Panc1 (cell line): ENCODE data around the gene DEGS2. TPM values are rescaled to one million over a fixed set of nuclear protein-coding genes. Genes with fewer than 3 reads are reported as not detected.

Source experiments
- ATAC-seq: fragments of 200-7000 bp; cut with Tn5 transposase; 2 replicates; pipeline ENCODE4 v1.9.1; 2020; ENCODE audit warnings: mild to moderate bottlenecking, moderate library complexity
- BruUV-seq: library from RNA; stranded (reverse); fragments of 400-500 nt; replicated peaks from 2 replicates; lab custom pipeline; 2021; lab: Mats Ljungman, UMichigan
- CTCF ChIA-PET: fragments of 300-600 bp; sonication (Branson Sonifier 250); formaldehyde crosslinking; loops from one replicate; lab custom pipeline; 2022; ENCODE audit warnings: antibody characterized with exemption; lab: Charles Lee
- POLR2A ChIA-PET: fragments of 300-600 bp; sonication (Branson Sonifier 250); formaldehyde crosslinking; loops from one replicate; lab custom pipeline; 2022; ENCODE audit warnings: antibody characterized with exemption; lab: Charles Lee
- DNase-seq: peaks from one replicate; pipeline ENCODE4 v3.0.0-alpha.2; 2010; ENCODE audit warnings: low read depth, low spot score
- H3K27ac ChIP-seq: 2 replicates; pipeline ENCODE4 v1.5.1; 2011; ENCODE audit warnings: mild to moderate bottlenecking, low read length, inconsistent platforms
- H3K27me3 ChIP-seq: fragments of 200-500 bp; sonication (Bioruptor generic); 2 replicates; pipeline ENCODE4 v1.6.0; 2014; ENCODE audit warnings: low read length, inconsistent platforms; ENCODE audit not compliant: control insufficient read depth, insufficient read depth
- H3K36me3 ChIP-seq: fragments of 200-500 bp; sonication (Bioruptor generic); 2 replicates; pipeline ENCODE4 v1.5.1; 2014; ENCODE audit warnings: inconsistent platforms, mild to moderate bottlenecking, low read length, moderate library complexity; ENCODE audit not compliant: control insufficient read depth, insufficient read depth
- H3K4me1 ChIP-seq: 2 replicates; pipeline ENCODE4 v1.5.1; 2011; ENCODE audit warnings: inconsistent platforms, mild to moderate bottlenecking, low read length, moderate library complexity; ENCODE audit not compliant: control insufficient read depth, insufficient read depth
- H3K4me3 ChIP-seq, 2 experiments: 2 replicates each; pipeline ENCODE4 v1.5.1; 2011 to 2012; ENCODE audit warnings: low read depth in 2 of 2, low read length in 2 of 2, mild to moderate bottlenecking in 2 of 2, inconsistent platforms in 1 of 2, moderate library complexity in 1 of 2
- H3K9me3 ChIP-seq: fragments of 200-500 bp; sonication (Bioruptor generic); 2 replicates; pipeline ENCODE4 v1.5.1; 2014; ENCODE audit warnings: low read depth, mild to moderate bottlenecking, inconsistent platforms, low read length, moderate library complexity; ENCODE audit not compliant: control insufficient read depth, insufficient read depth
- POLR2AphosphoS5 ChIP-seq: IDR thresholded peaks from 2 replicates; pipeline ENCODE4 v1.6.1; 2012; ENCODE audit warnings: mild to moderate bottlenecking, low read depth, low read length, moderate library complexity
- SIN3A ChIP-seq: IDR thresholded peaks from 2 replicates; pipeline ENCODE4 v1.6.1; 2012; ENCODE audit warnings: low read depth, mild to moderate bottlenecking, low read length, moderate library complexity, borderline replicate concordance; ENCODE audit not compliant: insufficient read depth
- TCF7L2 ChIP-seq: IDR thresholded peaks from 2 replicates; pipeline ENCODE4 v1.6.1; 2011; ENCODE audit warnings: mild to moderate bottlenecking, low read depth, low read length, inconsistent platforms
- in situ Hi-C: cut with HindIII; loops from 2 replicates; pipeline ENCODE4 v1.10.0; 2016; ENCODE audit warnings: low sequenced_read_pairs, low pct_unique_long_range_greater_than_20kb
- intact Hi-C: fragments of 100-400 bp; cut with micrococcal nuclease; formaldehyde crosslinking; loops from one replicate; pipeline ENCODE4 v1.10.0; 2022; ENCODE audit not compliant: unreplicated experiment
- total RNA-seq: library from RNA; stranded (reverse); gene quantifications from one replicate; pipeline ENCODE4 v1.2.1, GENCODE V29; 2021; ENCODE audit not compliant: unreplicated experiment
- TF ChIP-seq, protein P1 (sequence below): fragments of 450-650 bp; IDR thresholded peaks from 2 replicates; pipeline ENCODE4 v1.5.1; 2017; ENCODE audit warnings: mild to moderate bottlenecking
- TF ChIP-seq, protein P2 (sequence below), 2 experiments: IDR thresholded peaks; 2 replicates each; pipeline ENCODE4 v1.6.1; 2011 to 2012; ENCODE audit warnings: low read depth in 2 of 2, control low read depth in 1 of 2, low read length in 1 of 2, mild to moderate bottlenecking in 1 of 2, moderate library complexity in 1 of 2; ENCODE audit not compliant: insufficient read depth in 1 of 2

Gene DEGS2
- total RNA-seq, 1 experiment from 2014 or later, result 4.9 TPM

DNA sequence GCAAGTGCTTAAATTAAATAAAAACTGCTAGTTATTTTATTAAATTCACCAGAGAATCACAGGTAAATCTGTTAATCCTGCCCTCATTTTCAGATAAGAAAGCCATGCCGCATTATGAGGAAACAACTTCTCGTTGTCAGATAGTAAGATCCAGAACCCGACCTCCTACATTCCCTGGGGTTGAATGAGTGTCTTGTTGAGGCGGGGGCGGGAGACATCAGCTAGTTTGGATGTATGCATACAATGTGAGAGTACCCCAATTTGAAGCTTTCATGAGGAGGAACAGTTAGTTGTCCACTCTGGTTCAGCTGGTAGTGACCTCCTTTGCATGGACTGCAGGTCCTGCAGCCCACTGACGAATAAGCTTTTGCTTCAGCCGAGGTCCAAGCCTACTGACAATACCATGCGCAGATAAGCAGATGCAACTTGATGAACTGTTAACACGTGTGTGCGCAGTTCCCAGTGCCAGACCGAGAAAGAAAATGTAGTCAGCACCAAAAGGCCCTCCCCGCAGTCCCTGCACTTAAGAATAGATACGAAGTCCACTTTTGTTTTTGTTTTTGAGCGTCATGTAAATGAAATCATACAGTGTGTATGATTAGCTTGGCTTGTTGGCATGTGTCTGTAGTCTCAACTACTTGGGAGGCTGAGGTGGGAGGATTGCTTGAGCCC, 59.3 kb downstream of the DEGS2 start:
- no TSS peak for BruUV-seq
- TF ChIP-seq POLR2AphosphoS5 (no peak), TCF7L2 (no peak), SIN3A (no peak)
- TF ChIP-seq, protein P1, sequence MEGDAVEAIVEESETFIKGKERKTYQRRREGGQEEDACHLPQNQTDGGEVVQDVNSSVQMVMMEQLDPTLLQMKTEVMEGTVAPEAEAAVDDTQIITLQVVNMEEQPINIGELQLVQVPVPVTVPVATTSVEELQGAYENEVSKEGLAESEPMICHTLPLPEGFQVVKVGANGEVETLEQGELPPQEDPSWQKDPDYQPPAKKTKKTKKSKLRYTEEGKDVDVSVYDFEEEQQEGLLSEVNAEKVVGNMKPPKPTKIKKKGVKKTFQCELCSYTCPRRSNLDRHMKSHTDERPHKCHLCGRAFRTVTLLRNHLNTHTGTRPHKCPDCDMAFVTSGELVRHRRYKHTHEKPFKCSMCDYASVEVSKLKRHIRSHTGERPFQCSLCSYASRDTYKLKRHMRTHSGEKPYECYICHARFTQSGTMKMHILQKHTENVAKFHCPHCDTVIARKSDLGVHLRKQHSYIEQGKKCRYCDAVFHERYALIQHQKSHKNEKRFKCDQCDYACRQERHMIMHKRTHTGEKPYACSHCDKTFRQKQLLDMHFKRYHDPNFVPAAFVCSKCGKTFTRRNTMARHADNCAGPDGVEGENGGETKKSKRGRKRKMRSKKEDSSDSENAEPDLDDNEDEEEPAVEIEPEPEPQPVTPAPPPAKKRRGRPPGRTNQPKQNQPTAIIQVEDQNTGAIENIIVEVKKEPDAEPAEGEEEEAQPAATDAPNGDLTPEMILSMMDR, result no peak
- TF ChIP-seq, protein P2, sequence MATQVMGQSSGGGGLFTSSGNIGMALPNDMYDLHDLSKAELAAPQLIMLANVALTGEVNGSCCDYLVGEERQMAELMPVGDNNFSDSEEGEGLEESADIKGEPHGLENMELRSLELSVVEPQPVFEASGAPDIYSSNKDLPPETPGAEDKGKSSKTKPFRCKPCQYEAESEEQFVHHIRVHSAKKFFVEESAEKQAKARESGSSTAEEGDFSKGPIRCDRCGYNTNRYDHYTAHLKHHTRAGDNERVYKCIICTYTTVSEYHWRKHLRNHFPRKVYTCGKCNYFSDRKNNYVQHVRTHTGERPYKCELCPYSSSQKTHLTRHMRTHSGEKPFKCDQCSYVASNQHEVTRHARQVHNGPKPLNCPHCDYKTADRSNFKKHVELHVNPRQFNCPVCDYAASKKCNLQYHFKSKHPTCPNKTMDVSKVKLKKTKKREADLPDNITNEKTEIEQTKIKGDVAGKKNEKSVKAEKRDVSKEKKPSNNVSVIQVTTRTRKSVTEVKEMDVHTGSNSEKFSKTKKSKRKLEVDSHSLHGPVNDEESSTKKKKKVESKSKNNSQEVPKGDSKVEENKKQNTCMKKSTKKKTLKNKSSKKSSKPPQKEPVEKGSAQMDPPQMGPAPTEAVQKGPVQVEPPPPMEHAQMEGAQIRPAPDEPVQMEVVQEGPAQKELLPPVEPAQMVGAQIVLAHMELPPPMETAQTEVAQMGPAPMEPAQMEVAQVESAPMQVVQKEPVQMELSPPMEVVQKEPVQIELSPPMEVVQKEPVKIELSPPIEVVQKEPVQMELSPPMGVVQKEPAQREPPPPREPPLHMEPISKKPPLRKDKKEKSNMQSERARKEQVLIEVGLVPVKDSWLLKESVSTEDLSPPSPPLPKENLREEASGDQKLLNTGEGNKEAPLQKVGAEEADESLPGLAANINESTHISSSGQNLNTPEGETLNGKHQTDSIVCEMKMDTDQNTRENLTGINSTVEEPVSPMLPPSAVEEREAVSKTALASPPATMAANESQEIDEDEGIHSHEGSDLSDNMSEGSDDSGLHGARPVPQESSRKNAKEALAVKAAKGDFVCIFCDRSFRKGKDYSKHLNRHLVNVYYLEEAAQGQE (IDR thresholded peaks at IDR 0.05; ENCODE audit: insufficient read depth in 1 of 2, low read depth in 2 of 2, low read length in 1 of 2), result no peak
- in situ Hi-C loops, result no loop called here
- ChIA-PET CTCF (interaction anchor here (0.7 kb wide), 1 partner anchor 8 kb away, joined by 3 read pairs; no protein-coding TSS in a partner anchor), POLR2A (interaction anchor here (0.6 kb wide), 1 partner anchor 372 kb away, joined by 8 read pairs; no protein-coding TSS in a partner anchor)
- DNase-seq (no peak), ATAC-seq (no peak)
- Histone ChIP-seq H3K4me3 (no peak overlapping the region), H3K9me3 (no peaks in the 10 kb centered on the region), H3K27me3 (no peaks in the 10 kb centered on the region), H3K27ac (no peak overlapping the region), H3K36me3 (no peaks in the 10 kb centered on the region), H3K4me1 (no peaks in the 10 kb centered on the region)
- intact Hi-C loops, result no loop called here

DNA sequence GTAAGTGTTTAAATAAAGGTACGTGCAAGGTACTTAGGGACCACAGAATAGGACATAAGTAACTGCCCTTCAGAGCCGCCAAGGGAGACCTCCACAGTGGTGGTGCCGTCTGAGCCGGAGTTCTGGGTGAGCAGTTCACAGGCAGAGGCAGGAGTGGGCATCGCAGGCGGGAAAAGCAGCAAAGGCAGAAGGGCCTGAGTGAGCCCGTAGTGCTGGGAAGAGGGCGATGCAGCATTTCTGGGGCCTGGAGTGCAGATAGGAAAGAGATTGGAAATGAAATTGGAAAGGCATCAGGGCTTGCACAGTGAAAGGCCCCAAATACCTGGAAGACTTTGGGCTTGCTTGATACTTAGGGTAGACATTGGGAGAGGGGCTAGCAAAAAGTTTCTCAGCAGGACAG, 61.3 kb downstream of the DEGS2 start:
- H3K4me3 ChIP-seq, result no peak overlapping the region
- BruUV-seq, result TSS peak; percentile 66
- ChIA-PET POLR2A (no interaction called here), CTCF (no interaction called here)
- intact Hi-C loops, result no loop called here
- TF ChIP-seq, protein P1, result no peak
- TF ChIP-seq POLR2AphosphoS5 (no peak), TCF7L2 (no peak), SIN3A (no peak)
- TF ChIP-seq, protein P2 (IDR thresholded peaks at IDR 0.05; ENCODE audit: insufficient read depth in 1 of 2, low read depth in 2 of 2, low read length in 1 of 2), result no peak
- H3K27me3 ChIP-seq, result no peaks in the 10 kb centered on the region
- ATAC-seq, result no peak
- H3K36me3 ChIP-seq, result no peaks in the 10 kb centered on the region
- DNase-seq, result no peak
- in situ Hi-C loops, result no loop called here
- H3K27ac ChIP-seq, result no peak overlapping the region
- H3K9me3 ChIP-seq, result no peaks in the 10 kb centered on the region
- no peaks in the 10 kb centered on the region for H3K4me1 ChIP-seq
